MCF 10A (cell line): Measurements from ENCODE around the gene SF3B5. TPM values are rescaled to one million over a fixed set of nuclear protein-coding genes. Genes with fewer than 3 reads are reported as not detected.
A peak's percentile ranks its signal among the peaks of the same experiment; 100 is the strongest.

Experiments used
- BruUV-seq: library from RNA; stranded (reverse); fragments of 400-500 nt; replicated peaks from 2 replicates; lab custom pipeline; 2021; lab: Mats Ljungman, UMichigan
- CTCF ChIA-PET: fragments of 300-600 bp; sonication (Branson Sonifier 250); formaldehyde crosslinking; extraction: SDS; loops from one replicate; lab custom pipeline; 2021; ENCODE audit warnings: antibody characterized with exemption, inconsistent platforms; lab: Yijun Ruan, JAX
- POLR2A ChIA-PET: fragments of 300-600, 350-650 bp; sonication (Branson Sonifier 250); formaldehyde crosslinking; extraction: SDS; loops from one replicate; lab custom pipeline; 2020; ENCODE audit warnings: antibody characterized with exemption, inconsistent platforms; lab: Yijun Ruan, JAX
- DNase-seq: peaks from one replicate; pipeline ENCODE4 v3.0.0-alpha.2; 2018; ENCODE audit not compliant: unreplicated experiment
- H3K27ac Mint-ChIP-seq: one replicate; pipeline ENCODE4 v1.8.0; 2022; ENCODE audit warnings: mild to moderate bottlenecking, low read depth, mixed read lengths; ENCODE audit not compliant: unreplicated experiment
- H3K27me3 Mint-ChIP-seq: one replicate; pipeline ENCODE4 v1.8.0; 2022; ENCODE audit warnings: mixed read lengths; ENCODE audit not compliant: insufficient read depth, unreplicated experiment
- H3K36me3 Mint-ChIP-seq: one replicate; pipeline ENCODE4 v1.8.0; 2022; ENCODE audit warnings: mild to moderate bottlenecking, moderate library complexity, mixed read lengths; ENCODE audit not compliant: insufficient read depth, unreplicated experiment
- H3K4me1 Mint-ChIP-seq: one replicate; pipeline ENCODE4 v1.8.0; 2022; ENCODE audit warnings: mixed read lengths; ENCODE audit not compliant: insufficient read depth, unreplicated experiment
- H3K4me3 Mint-ChIP-seq: one replicate; pipeline ENCODE4 v1.8.0; 2022; ENCODE audit warnings: mild to moderate bottlenecking, moderate library complexity, mixed read lengths; ENCODE audit not compliant: unreplicated experiment
- H3K9me3 Mint-ChIP-seq: one replicate; pipeline ENCODE4 v1.8.0; 2022; ENCODE audit warnings: mixed read lengths; ENCODE audit not compliant: unreplicated experiment
- intact Hi-C: fragments of 100-400 bp; cut with micrococcal nuclease; formaldehyde crosslinking; loops from 2 replicates; pipeline ENCODE4 v1.14.1; 2022
- total RNA-seq: library from RNA; stranded (reverse); gene quantifications from 2 replicates; pipeline ENCODE4 v1.2.3, GENCODE V29; 2022
- TF ChIP-seq, protein P1 (sequence below): fragments of 200-600 bp; IDR thresholded peaks from one replicate; pipeline ENCODE4 v1.8.0; 2022; ENCODE audit warnings: antibody characterized with exemption, mild to moderate bottlenecking; ENCODE audit not compliant: unreplicated experiment

SF3B5 gene
- total RNA-seq, 1 experiment from 2014 or later: 211 TPM

DNA sequence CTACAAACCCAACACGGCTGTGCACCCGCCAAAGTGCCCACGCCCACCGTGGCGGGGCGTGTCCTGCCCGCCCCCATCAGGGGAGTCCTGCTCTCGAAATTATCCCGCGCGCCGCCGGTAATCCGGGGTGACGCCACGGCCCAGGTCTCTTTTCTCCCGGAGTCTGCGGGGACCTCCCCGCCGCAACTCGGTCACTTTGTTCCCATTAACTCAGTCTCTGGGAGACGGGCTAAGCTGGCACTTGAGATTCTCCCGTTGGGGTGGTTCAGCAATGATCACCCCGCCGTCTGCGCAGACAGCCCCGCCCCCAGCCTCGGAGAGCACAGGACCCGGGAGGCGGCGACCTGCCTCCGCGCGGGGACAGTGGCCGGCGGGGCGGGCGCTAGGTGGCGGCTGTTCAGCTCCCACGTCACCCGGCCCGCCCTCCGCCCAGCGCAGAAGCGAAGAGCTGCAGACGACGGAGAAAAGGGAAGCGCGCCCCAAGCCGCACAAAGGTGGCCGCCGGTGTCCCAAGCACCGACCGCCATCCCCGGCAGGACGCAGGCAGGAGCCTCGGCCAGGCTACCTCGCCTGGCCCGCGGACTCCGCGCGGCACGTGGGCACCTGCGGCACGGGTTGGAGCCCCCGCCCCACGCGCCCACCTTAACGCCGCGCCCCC lies 31.5 kb downstream of the SF3B5 start:
- POLR2A ChIA-PET: interaction anchor here (0.6 to 1.3 kb wide), 5 partner anchors 9 to 947 kb away, joined by 3 to 5 read pairs (median 3); partner anchors contain the start of genes PLAGL1 and SF3B5
- BruUV-seq: no TSS peak

DNA sequence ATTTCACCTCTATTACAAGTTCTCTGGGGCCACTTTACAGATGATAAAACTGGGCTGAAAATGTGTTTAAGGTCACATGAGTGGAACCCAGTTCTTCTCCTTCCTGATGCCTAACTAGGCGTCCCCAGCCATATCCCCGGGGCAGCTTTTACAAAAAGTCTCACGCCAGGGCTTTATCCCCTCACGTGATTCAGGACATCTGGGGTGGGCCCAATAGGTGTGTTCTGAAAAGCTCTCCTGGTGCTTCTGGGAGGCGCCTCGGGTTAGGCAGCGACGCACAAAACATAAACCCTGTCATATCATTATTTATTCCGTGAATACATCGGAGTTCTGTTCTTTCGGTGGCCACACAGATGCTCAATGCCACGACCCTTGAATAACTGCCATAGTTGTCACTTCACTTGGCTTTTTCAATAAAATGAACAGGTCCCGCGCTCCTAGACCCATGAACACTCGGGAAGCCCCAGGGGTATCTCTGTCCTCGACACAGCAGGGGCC lies 32.1 kb downstream of the SF3B5 start:
- POLR2A ChIA-PET: interaction anchor here (0.6 to 1.3 kb wide), 4 partner anchors 9 to 55 kb away, joined by 3 to 5 read pairs (median 3); partner anchors contain the start of genes PLAGL1 and SF3B5
- no TSS peak for BruUV-seq
- TF ChIP-seq, protein P1, sequence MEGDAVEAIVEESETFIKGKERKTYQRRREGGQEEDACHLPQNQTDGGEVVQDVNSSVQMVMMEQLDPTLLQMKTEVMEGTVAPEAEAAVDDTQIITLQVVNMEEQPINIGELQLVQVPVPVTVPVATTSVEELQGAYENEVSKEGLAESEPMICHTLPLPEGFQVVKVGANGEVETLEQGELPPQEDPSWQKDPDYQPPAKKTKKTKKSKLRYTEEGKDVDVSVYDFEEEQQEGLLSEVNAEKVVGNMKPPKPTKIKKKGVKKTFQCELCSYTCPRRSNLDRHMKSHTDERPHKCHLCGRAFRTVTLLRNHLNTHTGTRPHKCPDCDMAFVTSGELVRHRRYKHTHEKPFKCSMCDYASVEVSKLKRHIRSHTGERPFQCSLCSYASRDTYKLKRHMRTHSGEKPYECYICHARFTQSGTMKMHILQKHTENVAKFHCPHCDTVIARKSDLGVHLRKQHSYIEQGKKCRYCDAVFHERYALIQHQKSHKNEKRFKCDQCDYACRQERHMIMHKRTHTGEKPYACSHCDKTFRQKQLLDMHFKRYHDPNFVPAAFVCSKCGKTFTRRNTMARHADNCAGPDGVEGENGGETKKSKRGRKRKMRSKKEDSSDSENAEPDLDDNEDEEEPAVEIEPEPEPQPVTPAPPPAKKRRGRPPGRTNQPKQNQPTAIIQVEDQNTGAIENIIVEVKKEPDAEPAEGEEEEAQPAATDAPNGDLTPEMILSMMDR: no peak
- H3K9me3 Mint-ChIP-seq: no peaks in the 10 kb centered on the region
- H3K36me3 Mint-ChIP-seq: no peaks in the 10 kb centered on the region
- peaks cover 31% of the 10 kb centered on the region for H3K27me3 Mint-ChIP-seq
- no peak for DNase-seq
- CTCF ChIA-PET: interaction anchor here (0.5 kb wide), 1 partner anchor 705 kb away, joined by 5 read pairs; no protein-coding TSS in a partner anchor
- no peaks in the 10 kb centered on the region for H3K4me1 Mint-ChIP-seq
- intact Hi-C loops: no loop called here
- no peak overlapping the region for H3K27ac Mint-ChIP-seq
- H3K4me3 Mint-ChIP-seq: peak overlapping the region; percentile 78

More for the DNA sequence above, 31.5 kb downstream of the SF3B5 start:
- intact Hi-C loops: no loop called here
- H3K27me3 Mint-ChIP-seq: peaks cover 37% of the 10 kb centered on the region
- TF ChIP-seq, protein P1: no peak
- H3K9me3 Mint-ChIP-seq: no peaks in the 10 kb centered on the region
- H3K27ac Mint-ChIP-seq: no peak overlapping the region
- CTCF ChIA-PET: interaction anchor here (0.5 to 0.7 kb wide), 4 partner anchors 20 to 704 kb away, joined by 3 to 5 read pairs (median 4); no protein-coding TSS in a partner anchor
- H3K4me3 Mint-ChIP-seq: peak overlapping the region; percentile 78
- no peaks in the 10 kb centered on the region for H3K36me3 Mint-ChIP-seq
- H3K4me1 Mint-ChIP-seq: no peaks in the 10 kb centered on the region
- DNase-seq: peak; percentile 42

DNA sequence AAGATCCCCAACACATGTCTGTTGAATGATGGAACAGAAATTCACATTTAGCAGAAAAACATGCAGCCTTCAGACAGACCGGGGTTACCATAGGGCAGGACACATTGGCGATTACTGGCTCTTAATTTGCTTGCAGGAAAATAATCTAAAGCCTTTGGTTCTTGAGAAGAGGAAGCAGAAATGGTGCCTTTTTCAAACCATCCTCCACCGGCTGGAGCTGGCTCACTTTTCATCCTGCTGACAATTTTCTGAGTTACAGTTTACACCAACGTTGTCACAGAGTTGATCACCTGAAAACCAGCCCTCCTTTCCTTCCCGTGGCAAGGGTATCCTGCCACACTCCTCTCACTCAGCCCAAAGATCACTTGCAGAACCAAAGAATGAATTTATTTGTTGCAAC lies 32.6 kb downstream of the SF3B5 start:
- intact Hi-C loops: no loop called here
- TF ChIP-seq, protein P1: no peak
- no peak overlapping the region for H3K27ac Mint-ChIP-seq
- no peaks in the 10 kb centered on the region for H3K36me3 Mint-ChIP-seq
- H3K4me1 Mint-ChIP-seq: no peaks in the 10 kb centered on the region
- BruUV-seq: no TSS peak
- peak overlapping the region; percentile 78 for H3K4me3 Mint-ChIP-seq
- ChIA-PET CTCF (no interaction called here), POLR2A (interaction anchor here (0.6 to 1.2 kb wide), 3 partner anchors 8 to 54 kb away, joined by 3 read pairs; partner anchors contain the start of gene PLAGL1)
- H3K9me3 Mint-ChIP-seq: no peaks in the 10 kb centered on the region
- DNase-seq: no peak
- H3K27me3 Mint-ChIP-seq: peaks cover 30% of the 10 kb centered on the region

DNA sequence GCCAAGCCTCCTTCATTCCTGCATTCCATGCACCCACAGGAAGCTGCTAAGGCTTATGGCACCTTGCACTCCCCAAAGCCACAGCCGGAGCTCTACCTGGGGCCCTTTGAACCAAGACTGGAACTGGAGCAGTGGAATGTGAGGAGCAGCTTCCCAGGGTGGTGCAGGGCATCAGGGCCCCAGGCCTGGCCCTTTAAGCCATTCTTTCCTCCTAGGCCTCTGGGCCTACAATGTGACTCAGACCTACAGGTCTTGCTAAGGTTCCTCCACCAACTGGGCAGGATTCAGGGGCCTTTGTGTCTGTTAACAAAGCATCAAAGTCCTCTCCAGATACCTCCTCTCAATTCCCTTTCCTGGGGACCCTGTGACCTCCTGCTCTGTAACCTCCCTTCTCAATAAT lies 36.2 kb downstream of the SF3B5 start:
- H3K27ac Mint-ChIP-seq: no peak overlapping the region
- TF ChIP-seq, protein P1: no peak
- DNase-seq: no peak
- H3K4me3 Mint-ChIP-seq: no peak overlapping the region
- no TSS peak for BruUV-seq
- intact Hi-C loops: no loop called here
- ChIA-PET POLR2A (interaction anchor here (0.6 kb wide), 1 partner anchor 422 kb away, joined by 4 read pairs; no protein-coding TSS in a partner anchor), CTCF (interaction anchor here (0.6 kb wide), 2 partner anchors 52 to 1203 kb away, joined by 3 read pairs; no protein-coding TSS in a partner anchor)
- peaks cover 29% of the 10 kb centered on the region for H3K27me3 Mint-ChIP-seq
- no peaks in the 10 kb centered on the region for H3K9me3 Mint-ChIP-seq
- H3K4me1 Mint-ChIP-seq: peaks cover 6% of the 10 kb centered on the region
- H3K36me3 Mint-ChIP-seq: no peaks in the 10 kb centered on the region
